ENCODE measurements around the gene CNPY1. TPM values are rescaled to one million over a fixed set of nuclear protein-coding genes. Genes with fewer than 3 reads are reported as not detected.

The CNPY1 gene
- total and polyA plus RNA-seq, 4 donors = not detected

DNA sequence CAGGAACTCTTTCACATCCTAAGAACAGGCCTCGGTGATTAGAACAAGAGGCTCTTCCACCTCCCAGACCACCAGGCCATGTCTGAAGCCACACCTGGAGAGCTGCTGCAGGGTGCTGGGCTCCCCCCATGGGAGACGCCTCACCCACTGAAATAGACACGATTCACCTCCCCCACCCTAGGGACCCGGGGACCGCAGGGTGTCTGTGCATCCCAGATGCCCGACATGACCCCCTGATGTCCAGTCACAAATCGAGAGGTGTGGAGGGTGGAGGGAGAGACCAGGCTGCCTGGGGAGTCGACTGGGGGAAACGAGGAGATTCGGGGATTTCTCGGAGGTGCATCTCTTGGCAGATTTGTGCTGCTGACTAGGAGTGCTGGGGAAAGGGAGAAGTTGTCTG lies 31.0 kb downstream of the CNPY1 start:
- no peak for ATAC-seq (ENCODE audit: low FRiP score)
- Histone ChIP-seq H3K27me3 (ENCODE audit: control insufficient read depth in 1 of 2, insufficient read depth in 2 of 2, low read length in 1 of 2) (peaks cover 0 to 2% of the 10 kb centered on the region in 2 donors), H3K4me3 (ENCODE audit: low read length in 2 of 2) (no peak overlapping the region), H3K4me1 (ENCODE audit: control insufficient read depth in 1 of 2, insufficient read depth in 2 of 2, low read length in 2 of 2) (no peaks in the 10 kb centered on the region), H3K36me3 (ENCODE audit: control insufficient read depth in 1 of 2, insufficient read depth in 2 of 2, low read length in 1 of 2) (no peaks in the 10 kb centered on the region), H3K27ac (ENCODE audit: low read depth in 1 of 2, low read length in 2 of 2) (no peak overlapping the region), H3K9me3 (ENCODE audit: control insufficient read depth, low read length) (no peaks in the 10 kb centered on the region)
- intact Hi-C loops (cut with DNase I) = no loop called here
- 68 to 72% methylated on average over 11 of the region's 11 CpGs for WGBS, 2 donors
- DNase-seq = peak in 1 of 2 donors; percentile 51

DNA sequence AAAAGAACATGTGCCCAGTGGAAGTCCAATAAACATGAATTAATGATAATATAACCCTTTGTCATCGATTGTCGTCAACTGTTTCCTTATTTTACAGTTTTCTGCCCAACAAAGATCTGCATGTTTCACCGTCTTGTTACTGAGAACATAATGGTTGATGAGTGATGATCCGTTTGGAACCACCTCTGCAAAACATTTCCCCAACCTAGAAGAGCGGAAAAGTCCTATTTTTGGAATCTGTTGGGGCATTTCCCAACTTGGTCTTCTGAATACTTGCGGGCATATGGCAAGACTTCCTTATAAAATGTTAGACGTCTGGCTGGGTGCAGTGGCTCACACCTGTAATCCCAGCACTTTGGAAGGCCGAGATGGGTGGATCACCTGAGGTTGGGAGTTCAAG lies 32.1 kb downstream of the CNPY1 start:
- H3K36me3 ChIP-seq (ENCODE audit: control insufficient read depth in 1 of 2, insufficient read depth in 2 of 2, low read length in 1 of 2) = no peaks in the 10 kb centered on the region
- no peak for DNase-seq
- H3K27ac ChIP-seq (ENCODE audit: low read depth in 1 of 2, low read length in 2 of 2) = no peak overlapping the region
- intact Hi-C loops (cut with DNase I) = no loop called here
- peaks cover 0 to 2% of the 10 kb centered on the region in 2 donors for H3K27me3 ChIP-seq (ENCODE audit: control insufficient read depth in 1 of 2, insufficient read depth in 2 of 2, low read length in 1 of 2)
- no peak overlapping the region for H3K4me3 ChIP-seq (ENCODE audit: low read length in 2 of 2)
- ATAC-seq (ENCODE audit: low FRiP score) = no peak
- 70 to 78% methylated on average over 8 of the region's 8 CpGs for WGBS, 2 donors
- no peaks in the 10 kb centered on the region for H3K9me3 ChIP-seq (ENCODE audit: control insufficient read depth, low read length)
- no peaks in the 10 kb centered on the region for H3K4me1 ChIP-seq (ENCODE audit: control insufficient read depth in 1 of 2, insufficient read depth in 2 of 2, low read length in 2 of 2)

DNA sequence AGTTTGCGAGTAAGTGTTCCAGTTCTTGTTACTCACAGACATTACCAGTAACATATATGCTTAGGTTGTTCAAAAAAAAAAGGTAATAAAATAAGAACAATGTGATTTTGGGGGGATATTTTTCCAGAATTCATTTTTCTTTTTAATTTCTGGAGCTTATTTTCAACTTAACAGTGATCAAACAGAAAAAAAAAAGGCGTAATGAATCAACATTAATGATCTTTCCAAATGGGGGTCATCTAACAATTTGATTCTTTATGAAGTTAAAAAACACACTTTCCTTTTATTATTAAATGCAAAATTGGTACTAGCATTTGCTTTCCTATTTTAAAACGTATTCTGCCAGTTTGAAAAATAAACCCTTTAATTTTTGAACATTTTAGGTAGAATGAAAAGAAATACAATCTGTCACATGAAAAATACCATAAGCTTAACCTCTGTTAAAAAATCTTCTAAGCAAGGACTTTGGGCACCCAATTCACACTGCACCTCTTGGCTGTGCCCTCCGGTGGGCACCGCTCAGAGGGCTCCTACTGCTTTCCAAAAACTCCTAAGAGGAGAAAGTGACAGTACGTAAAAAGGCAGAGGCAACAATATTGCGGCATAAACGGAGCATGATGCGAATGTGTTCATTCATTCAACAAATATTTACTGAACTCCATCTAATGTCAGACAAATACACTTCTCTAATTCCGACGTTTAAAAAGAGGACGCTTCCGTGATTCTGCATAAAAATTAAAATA lies 32.6 kb downstream of the CNPY1 start:
- no peak for DNase-seq
- no peaks in the 10 kb centered on the region for H3K4me1 ChIP-seq (ENCODE audit: control insufficient read depth in 1 of 2, insufficient read depth in 2 of 2, low read length in 2 of 2)
- no peaks in the 10 kb centered on the region for H3K36me3 ChIP-seq (ENCODE audit: control insufficient read depth in 1 of 2, insufficient read depth in 2 of 2, low read length in 1 of 2)
- no peak overlapping the region for H3K27ac ChIP-seq (ENCODE audit: low read depth in 1 of 2, low read length in 2 of 2)
- no peak for ATAC-seq (ENCODE audit: low FRiP score)
- WGBS, 2 donors = 68 to 78% methylated on average over 13 of the region's 13 CpGs
- no peaks in the 10 kb centered on the region for H3K9me3 ChIP-seq (ENCODE audit: control insufficient read depth, low read length)
- intact Hi-C loops (cut with DNase I) = no loop called here
- H3K27me3 ChIP-seq (ENCODE audit: control insufficient read depth in 1 of 2, insufficient read depth in 2 of 2, low read length in 1 of 2) = peaks cover 0 to 2% of the 10 kb centered on the region in 2 donors
- no peak overlapping the region for H3K4me3 ChIP-seq (ENCODE audit: low read length in 2 of 2)

DNA sequence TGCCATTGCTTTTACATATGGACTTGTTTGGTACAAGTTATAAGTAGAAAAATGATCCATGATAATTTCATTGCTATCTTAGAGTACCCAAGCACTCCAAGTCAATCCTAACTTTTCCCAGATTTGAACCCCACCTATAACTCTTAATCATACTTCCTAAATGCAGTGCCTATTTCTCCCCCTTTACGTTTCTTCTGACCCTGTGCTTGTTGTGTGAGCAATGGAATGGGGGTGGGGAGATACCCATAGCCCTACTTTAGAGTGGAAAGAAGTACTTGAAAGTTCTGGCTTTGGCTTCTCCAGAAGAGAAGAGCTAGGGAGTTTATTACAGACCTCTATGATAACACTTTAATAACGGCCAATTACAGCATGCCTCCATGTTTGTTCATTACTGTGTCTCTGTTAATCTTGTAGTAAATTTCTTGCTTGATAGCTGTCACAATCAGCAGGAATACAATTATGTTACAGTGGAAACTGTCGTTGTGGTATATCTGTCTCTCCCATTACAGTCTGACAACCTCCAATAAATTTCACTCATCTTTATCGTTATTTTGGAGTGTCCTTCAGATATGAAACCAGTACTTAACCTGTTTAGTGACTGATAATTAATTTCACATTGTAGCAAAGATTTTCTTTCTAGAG lies 34.0 kb downstream of the CNPY1 start:
- no peak for ATAC-seq (ENCODE audit: low FRiP score)
- H3K4me3 ChIP-seq (ENCODE audit: low read length in 2 of 2) = no peak overlapping the region
- no peaks in the 10 kb centered on the region for H3K9me3 ChIP-seq (ENCODE audit: control insufficient read depth, low read length)
- no peaks in the 10 kb centered on the region for H3K4me1 ChIP-seq (ENCODE audit: control insufficient read depth in 1 of 2, insufficient read depth in 2 of 2, low read length in 2 of 2)
- no peaks in the 10 kb centered on the region for H3K36me3 ChIP-seq (ENCODE audit: control insufficient read depth in 1 of 2, insufficient read depth in 2 of 2, low read length in 1 of 2)
- no peak for DNase-seq
- peaks cover 0 to 2% of the 10 kb centered on the region in 2 donors for H3K27me3 ChIP-seq (ENCODE audit: control insufficient read depth in 1 of 2, insufficient read depth in 2 of 2, low read length in 1 of 2)
- 27 to 36% methylated on average over 4 of the region's 4 CpGs for WGBS, 2 donors
- intact Hi-C loops (cut with DNase I) = no loop called here
- H3K27ac ChIP-seq (ENCODE audit: low read depth in 1 of 2, low read length in 2 of 2) = no peak overlapping the region

DNA sequence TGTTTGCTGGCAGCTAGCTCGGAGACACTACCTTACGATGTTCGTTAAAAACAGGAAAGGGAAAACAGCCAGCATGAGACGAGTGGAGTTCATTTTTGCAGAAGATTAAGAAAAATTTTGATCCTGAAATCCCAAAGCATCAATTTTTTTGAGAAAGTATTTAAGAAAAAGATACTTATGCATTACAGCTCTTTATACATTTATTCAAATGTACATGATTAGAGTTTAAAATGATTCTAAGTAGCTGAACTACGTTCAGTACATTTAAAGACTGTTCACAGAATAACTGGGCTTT lies 34.7 kb downstream of the CNPY1 start:
- 26 to 32% methylated on average over 5 of the region's 5 CpGs for WGBS, 2 donors
- Histone ChIP-seq H3K4me1 (ENCODE audit: control insufficient read depth in 1 of 2, insufficient read depth in 2 of 2, low read length in 2 of 2) (no peaks in the 10 kb centered on the region), H3K27ac (ENCODE audit: low read depth in 1 of 2, low read length in 2 of 2) (no peak overlapping the region)

DNA sequence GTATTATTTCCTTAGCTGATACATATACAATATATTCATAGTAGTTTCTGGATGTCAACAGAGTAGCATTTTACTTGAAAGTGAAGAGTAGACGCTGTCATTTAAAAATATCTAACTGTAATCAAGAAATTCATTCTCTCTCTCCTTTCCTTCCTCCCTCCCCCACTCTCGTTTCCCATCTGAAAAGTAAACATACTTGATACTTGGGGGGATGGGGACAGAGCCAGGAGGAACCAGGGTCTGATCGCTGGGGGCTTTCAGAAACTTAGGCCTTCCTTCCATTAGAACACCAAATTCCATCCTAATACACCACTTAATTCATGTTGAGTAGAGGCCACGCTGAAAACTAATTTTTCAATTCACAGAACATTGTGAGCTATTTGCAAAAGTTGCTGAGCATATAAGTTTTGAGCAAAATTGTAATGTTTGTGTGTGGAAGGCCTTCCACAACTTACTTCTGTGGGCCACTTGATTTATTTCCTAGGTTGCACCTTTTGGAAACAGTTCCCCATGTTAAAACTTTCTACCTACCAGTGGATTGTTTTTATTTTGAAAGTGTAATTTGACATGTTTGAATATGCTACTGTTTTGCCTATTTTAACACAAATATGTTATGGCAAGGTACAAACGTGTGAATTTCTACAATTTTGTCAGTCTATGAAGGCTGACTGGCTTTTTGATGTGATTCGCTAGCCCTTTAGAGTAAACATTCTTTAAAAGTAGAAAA lies 35.2 kb downstream of the CNPY1 start:
- no peak for DNase-seq
- WGBS, 2 donors = 7 to 17% methylated on average over 6 of the region's 6 CpGs
- H3K27me3 ChIP-seq (ENCODE audit: control insufficient read depth in 1 of 2, insufficient read depth in 2 of 2, low read length in 1 of 2) = no peaks in the 10 kb centered on the region

More for the DNA sequence above, 34.7 kb downstream of the CNPY1 start:
- ATAC-seq (ENCODE audit: low FRiP score) (no peak), DNase-seq (no peak)
- intact Hi-C loops (cut with DNase I) = no loop called here
- H3K36me3 ChIP-seq (ENCODE audit: control insufficient read depth in 1 of 2, insufficient read depth in 2 of 2, low read length in 1 of 2) = no peaks in the 10 kb centered on the region
- H3K4me3 ChIP-seq (ENCODE audit: low read length in 2 of 2) = no peak overlapping the region
- H3K9me3 ChIP-seq (ENCODE audit: control insufficient read depth, low read length) = peaks cover 1% of the 10 kb centered on the region
- H3K27me3 ChIP-seq (ENCODE audit: control insufficient read depth in 1 of 2, insufficient read depth in 2 of 2, low read length in 1 of 2) = peaks cover 0 to 2% of the 10 kb centered on the region in 2 donors

DNA sequence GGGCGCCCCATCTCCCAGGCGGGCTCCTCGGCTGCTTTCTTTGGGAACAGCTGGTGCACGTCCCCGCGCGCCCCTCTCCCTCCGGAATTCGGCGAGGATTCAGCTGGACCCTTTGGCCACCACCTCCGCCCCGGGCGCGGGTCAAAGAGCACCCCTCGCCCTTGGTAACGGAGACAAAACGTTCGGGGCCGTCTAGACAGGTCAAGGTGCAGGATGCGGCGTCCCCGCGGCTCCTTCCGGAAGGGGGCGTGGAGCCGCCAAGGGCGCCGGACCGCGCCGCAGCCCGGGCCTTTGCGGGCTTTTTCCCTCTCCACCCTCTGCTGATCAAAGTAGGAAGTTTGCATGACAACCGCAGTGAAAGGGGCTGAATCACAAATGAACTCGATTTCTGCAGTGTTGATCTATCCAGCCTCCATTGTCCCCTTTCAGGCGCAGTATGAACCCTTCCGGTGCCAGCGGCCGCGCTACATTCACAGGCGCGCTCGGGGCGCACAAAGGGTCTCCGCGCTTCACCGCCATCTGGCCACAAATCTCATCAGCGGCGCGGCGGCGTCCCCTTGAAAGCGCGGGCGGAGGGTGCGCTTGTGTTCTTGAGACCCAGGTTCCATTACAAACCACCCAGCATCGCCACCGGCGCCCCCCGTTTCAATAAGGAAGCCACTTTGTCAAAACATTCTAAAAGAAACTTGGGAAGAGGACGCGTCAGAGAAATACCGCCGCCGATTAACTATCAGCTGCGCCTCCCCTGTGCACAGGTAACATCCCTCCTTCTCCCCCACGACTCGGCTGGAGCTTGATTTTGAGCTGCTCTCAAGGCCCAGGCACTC lies 36.4 kb downstream of the CNPY1 start:
- DNase-seq (no peak), ATAC-seq (ENCODE audit: low FRiP score) (no peak)
- Histone ChIP-seq H3K27ac (ENCODE audit: low read depth in 1 of 2, low read length in 2 of 2) (no peak overlapping the region), H3K36me3 (ENCODE audit: control insufficient read depth in 1 of 2, insufficient read depth in 2 of 2, low read length in 1 of 2) (no peaks in the 10 kb centered on the region), H3K4me1 (ENCODE audit: control insufficient read depth in 1 of 2, insufficient read depth in 2 of 2, low read length in 2 of 2) (no peaks in the 10 kb centered on the region), H3K4me3 (ENCODE audit: low read length in 2 of 2) (no peak overlapping the region), H3K27me3 (ENCODE audit: control insufficient read depth in 1 of 2, insufficient read depth in 2 of 2, low read length in 1 of 2) (no peaks in the 10 kb centered on the region), H3K9me3 (ENCODE audit: control insufficient read depth, low read length) (peaks cover 1% of the 10 kb centered on the region)
- 2 to 3% methylated on average over 64 to 68 of the region's 68 CpGs for WGBS, 2 donors
- intact Hi-C loops (cut with DNase I) = no loop called here

More for the DNA sequence above, 35.2 kb downstream of the CNPY1 start:
- H3K27ac ChIP-seq (ENCODE audit: low read depth in 1 of 2, low read length in 2 of 2) = no peak overlapping the region
- intact Hi-C loops (cut with DNase I) = no loop called here
- H3K36me3 ChIP-seq (ENCODE audit: control insufficient read depth in 1 of 2, insufficient read depth in 2 of 2, low read length in 1 of 2) = no peaks in the 10 kb centered on the region
- no peaks in the 10 kb centered on the region for H3K4me1 ChIP-seq (ENCODE audit: control insufficient read depth in 1 of 2, insufficient read depth in 2 of 2, low read length in 2 of 2)
- ATAC-seq (ENCODE audit: low FRiP score) = no peak
- no peak overlapping the region for H3K4me3 ChIP-seq (ENCODE audit: low read length in 2 of 2)
- peaks cover 1% of the 10 kb centered on the region for H3K9me3 ChIP-seq (ENCODE audit: control insufficient read depth, low read length)

DNA sequence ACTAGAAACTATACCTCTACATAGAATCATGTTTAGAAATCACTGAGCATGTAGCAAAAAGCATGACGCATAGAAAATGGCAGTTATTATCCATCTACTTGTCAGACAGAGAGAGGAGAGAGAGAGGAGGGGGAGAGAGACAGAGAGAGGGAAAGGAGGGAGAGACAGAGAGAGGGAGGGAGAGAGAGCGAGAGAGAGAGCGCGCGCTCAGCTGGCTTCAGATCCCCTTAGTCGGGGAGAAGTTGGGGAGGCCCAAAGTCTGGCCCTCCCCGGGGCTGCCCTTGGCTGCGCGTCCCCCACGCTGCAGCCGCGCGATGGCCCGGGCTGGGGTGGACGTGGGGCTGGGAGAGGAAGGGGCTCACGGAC lies 37.0 kb downstream of the CNPY1 start:
- 6% methylated on average over 14 to 16 of the region's 16 CpGs for WGBS, 2 donors
- intact Hi-C loops (cut with DNase I) = no loop called here
- DNase-seq (no peak), ATAC-seq (ENCODE audit: low FRiP score) (no peak)
- Histone ChIP-seq H3K4me3 (ENCODE audit: low read length in 2 of 2) (no peak overlapping the region), H3K9me3 (ENCODE audit: control insufficient read depth, low read length) (peaks cover 1% of the 10 kb centered on the region), H3K4me1 (ENCODE audit: control insufficient read depth in 1 of 2, insufficient read depth in 2 of 2, low read length in 2 of 2) (no peaks in the 10 kb centered on the region), H3K27me3 (ENCODE audit: control insufficient read depth in 1 of 2, insufficient read depth in 2 of 2, low read length in 1 of 2) (peaks cover 0 to 1% of the 10 kb centered on the region in 2 donors), H3K36me3 (ENCODE audit: control insufficient read depth in 1 of 2, insufficient read depth in 2 of 2, low read length in 1 of 2) (no peaks in the 10 kb centered on the region), H3K27ac (ENCODE audit: low read depth in 1 of 2, low read length in 2 of 2) (no peak overlapping the region)

All from aorta (tissue), 5 donors.